Testis (tissue), 3 donors: Measurements from ENCODE around the gene PLCB1. TPM values are rescaled to one million over a fixed set of nuclear protein-coding genes. Genes with fewer than 3 reads are reported as not detected.
"Not testable (repeated sequence)": the region's sequence is repeated elsewhere in the genome, so short reads cannot be mapped to it uniquely, and the experiment has no call there.

Source experiments
- DNase-seq: peaks from one replicate; pipeline ENCODE4 v3.0.0-alpha.2; 2019
- H3K27ac ChIP-seq, 2 donors: fragments of 200-600 bp; sonication (generic); one replicate each; pipeline ENCODE4 v1.5.1; 2019
- H3K27me3 ChIP-seq: fragments of 200-600 bp; sonication (generic); one replicate; pipeline ENCODE4 v1.5.1; 2019
- H3K36me3 ChIP-seq: fragments of 200-600 bp; sonication (generic); one replicate; pipeline ENCODE4 v1.5.1; 2017; ENCODE audit warnings: low read depth; ENCODE audit errors: missing control alignments
- H3K4me1 ChIP-seq: fragments of 200-600 bp; sonication (generic); one replicate; pipeline ENCODE4 v1.5.1; 2019
- H3K4me3 ChIP-seq, 2 donors: fragments of 200-600 bp; sonication (generic); one replicate each; pipeline ENCODE4 v1.5.1; 2017 to 2019
- H3K9me3 ChIP-seq: fragments of 200-600 bp; sonication (generic); one replicate; pipeline ENCODE4 v1.5.1; 2017
- CTCF ChIP-seq, 3 experiments: fragments of 450-650 bp in 2 of 3; fragments of 200-600 bp in 1 of 3; sonication (generic) in 1 of 3; IDR thresholded peaks; one replicate each; pipeline ENCODE4 v1.5.1; 2016 to 2019; ENCODE audit warnings: antibody characterized with exemption in 3 of 3, mild to moderate bottlenecking in 2 of 3, moderate library complexity in 1 of 3
- POLR2A ChIP-seq: fragments of 450-650 bp; IDR thresholded peaks from one replicate; pipeline ENCODE4 v1.6.1; 2017; ENCODE audit warnings: antibody characterized with exemption, mild to moderate bottlenecking, moderate library complexity
- WGBS, 2 donors: methylation state at CpG; one replicate each; pipeline ENCODE4 v1.1.5; 2018; 5-methylcytosine and 5-hydroxymethylcytosine counted together
- intact Hi-C: fragments of 100-400 bp; cut with DNase I; formaldehyde crosslinking; loops from one replicate; pipeline ENCODE4 v1.15.1; 2023; ENCODE audit warnings: low total_unique reads
- polyA plus RNA-seq: library from polyadenylated mRNA; stranded (reverse); fragments of 350-450 nt; fragmentation: Illumina TruSeq; extraction: RNeasy Lipid Tissue Mini Kit (QIAGEN cat#74804); gene quantifications from one replicate; pipeline ENCODE4 v1.2.3, GENCODE V29; 2014; ENCODE audit warnings: low read depth, low replicate concordance; ENCODE audit not compliant: insufficient read depth
- total RNA-seq, 2 donors: library from RNA; depleted of rRNA; stranded (reverse); fragments of >200 nt; gene quantifications; one replicate each; pipeline ENCODE4 v1.2.3, GENCODE V29; 2016

PLCB1 gene
- total and polyA plus RNA-seq, 3 donors from 2014 or later = 3.1 to 9.8 (median 8.2) TPM

- no peak overlapping the region for H3K27ac ChIP-seq
- no peaks in the 10 kb centered on the region for H3K36me3 ChIP-seq
- H3K4me1 ChIP-seq = no peaks in the 10 kb centered on the region
- intact Hi-C loops = no loop called here
- 56 to 62% methylated on average over 3 of the region's 3 CpGs for WGBS, 2 donors
- no peaks in the 10 kb centered on the region for H3K27me3 ChIP-seq
- no peak overlapping the region for H3K4me3 ChIP-seq
- no peaks in the 10 kb centered on the region for H3K9me3 ChIP-seq
- no peak for DNase-seq
- TF ChIP-seq CTCF (IDR thresholded peaks at IDR 0.05) (no peak), POLR2A (no peak)
Observed at GRCh38 chr20:8344106-8344505, 212.0 kb downstream of the PLCB1 start.

- TF ChIP-seq CTCF (IDR thresholded peaks at IDR 0.05) (no peak), POLR2A (no peak)
- H3K27me3 ChIP-seq = no peaks in the 10 kb centered on the region
- H3K4me3 ChIP-seq = no peak overlapping the region
- WGBS, 2 donors = 74 to 80% methylated on average over 5 of the region's 5 CpGs
- intact Hi-C loops = no loop called here
- DNase-seq = no peak
- no peak overlapping the region for H3K27ac ChIP-seq
- no peaks in the 10 kb centered on the region for H3K9me3 ChIP-seq
- no peaks in the 10 kb centered on the region for H3K4me1 ChIP-seq
- no peaks in the 10 kb centered on the region for H3K36me3 ChIP-seq
Observed at GRCh38 chr20:8344631-8345030, 212.6 kb downstream of the PLCB1 start.

- intact Hi-C loops = no loop called here
- 70 to 80% methylated on average over 1 of the region's 1 CpG for whole genome bisulfite sequencing, 2 donors
- H3K4me3 ChIP-seq = no peak overlapping the region
- no peaks in the 10 kb centered on the region for H3K9me3 ChIP-seq
- no peaks in the 10 kb centered on the region for H3K4me1 ChIP-seq
- no peak for TF ChIP-seq CTCF (IDR thresholded peaks at IDR 0.05)
- no peak for TF ChIP-seq POLR2A
- no peak overlapping the region for H3K27ac ChIP-seq
- no peak for DNase-seq
- no peaks in the 10 kb centered on the region for H3K36me3 ChIP-seq
- H3K27me3 ChIP-seq = no peaks in the 10 kb centered on the region
Observed at GRCh38 chr20:8346700-8347270, 214.7 kb downstream of the PLCB1 start.

DNA sequence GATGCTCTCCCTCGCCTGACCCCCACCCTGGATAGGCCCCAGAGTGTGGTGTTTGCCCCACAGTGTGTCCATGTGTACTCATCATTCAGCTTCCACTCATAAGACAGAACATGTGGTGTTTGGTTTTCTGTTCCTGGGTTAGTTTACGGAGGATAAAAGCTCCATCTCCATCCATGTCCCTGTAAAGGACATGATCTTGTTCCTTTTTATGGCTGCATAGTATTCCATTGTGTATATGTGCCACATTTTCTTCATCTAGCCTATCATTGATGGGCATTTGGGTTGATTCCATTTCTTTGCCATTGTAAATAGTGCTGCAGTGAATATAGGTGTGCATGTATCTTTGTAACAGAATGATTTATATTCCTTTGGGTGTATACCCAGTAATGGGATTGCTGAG is 218.2 kb downstream of the PLCB1 start:
- DNase-seq, H3K9me3 ChIP-seq, H3K36me3 ChIP-seq, H3K4me1 ChIP-seq, H3K27me3 ChIP-seq, H3K27ac ChIP-seq, H3K4me3 ChIP-seq, intact Hi-C loops: not testable (repeated sequence)
- WGBS, 2 donors = 77 to 93% methylated on average over 2 of the region's 2 CpGs

- TF ChIP-seq CTCF (IDR thresholded peaks at IDR 0.05) (no peak), POLR2A (no peak)
- no peaks in the 10 kb centered on the region for H3K36me3 ChIP-seq
- H3K27me3 ChIP-seq = no peaks in the 10 kb centered on the region
- H3K4me3 ChIP-seq = no peak overlapping the region
- H3K27ac ChIP-seq = no peak overlapping the region
- intact Hi-C loops = no loop called here
- no peaks in the 10 kb centered on the region for H3K9me3 ChIP-seq
- H3K4me1 ChIP-seq = no peaks in the 10 kb centered on the region
- no peak for DNase-seq
- 86 to 92% methylated on average over 1 of the region's 1 CpG for WGBS, 2 donors
Observed at GRCh38 chr20:8352486-8352885, 220.4 kb downstream of the PLCB1 start.
